ENCODE data around the gene ARAF. TPM values are rescaled to one million over a fixed set of nuclear protein-coding genes. Genes with fewer than 3 reads are reported as not detected.
"Not testable (repeated sequence)": the region's sequence is repeated elsewhere in the genome, so short reads cannot be mapped to it uniquely, and the experiment has no call there.

The ARAF gene
- 56.2 and 60.7 TPM in 2 replicates for total RNA-seq (ENCODE audit: low replicate concordance)
- long read RNA-seq, partial matches to known transcripts: 3 of 7 reads
- long read RNA-seq, other reads (novel, unspliced or antisense): 0 of 7 reads

- peaks cover 10% of the 10 kb centered on the region for H3K36me3 Mint-ChIP-seq
- H3K9me3 Mint-ChIP-seq: no peaks in the 10 kb centered on the region
- no peaks in the 10 kb centered on the region for H3K27me3 Mint-ChIP-seq
- peak; percentile 93 for DNase-seq (ENCODE audit: extremely low spot score, unreplicated experiment)
- peak within 1 kb of the TSS; percentile 97 for H3K4me3 Mint-ChIP-seq
- TF ChIP-seq CTCF (conservative IDR thresholded peaks at IDR 0.05): no peak
- peaks cover 23% of the 10 kb centered on the region for H3K4me1 Mint-ChIP-seq (ENCODE audit: unreplicated experiment)
- peak within 1 kb of the TSS; percentile 99 for H3K27ac Mint-ChIP-seq
These were observed at the start of gene ARAF for GRCh38 chrX:47560934-47561658. Gene ARAF (plus strand): TSS chrX:47561205. CDS start chrX:47562968, 1,763 bp downstream.

- not testable (repeated sequence) for H3K9me3 Mint-ChIP-seq; H3K4me1 Mint-ChIP-seq (ENCODE audit: unreplicated experiment); H3K27ac Mint-ChIP-seq; DNase-seq (ENCODE audit: extremely low spot score, unreplicated experiment); H3K36me3 Mint-ChIP-seq
- Mint-ChIP-seq H3K27me3 (peaks cover 16% of the 10 kb centered on the region), H3K4me3 (peak overlapping the region; percentile 74)
These were observed 48.6 kb upstream of the ARAF start for GRCh38 chrX:47512383-47512782.

GRCh38 chrX:47513034-47513965, 47.7 kb upstream of the ARAF start:
- not testable (repeated sequence) for H3K9me3 Mint-ChIP-seq; H3K36me3 Mint-ChIP-seq; DNase-seq (ENCODE audit: extremely low spot score, unreplicated experiment); H3K4me1 Mint-ChIP-seq (ENCODE audit: unreplicated experiment)
- H3K27ac Mint-ChIP-seq: peak overlapping the region; percentile 6
- peak overlapping the region; percentile 86 for H3K4me3 Mint-ChIP-seq
- H3K27me3 Mint-ChIP-seq: peaks cover 16% of the 10 kb centered on the region

- no peak for TF ChIP-seq CTCF (conservative IDR thresholded peaks at IDR 0.05)
- Mint-ChIP-seq H3K27ac (no peak overlapping the region), H3K4me3 (peak overlapping the region; percentile 30), H3K36me3 (no peaks in the 10 kb centered on the region), H3K4me1 (ENCODE audit: unreplicated experiment) (peaks cover 5% of the 10 kb centered on the region), H3K27me3 (peaks cover 16% of the 10 kb centered on the region), H3K9me3 (no peaks in the 10 kb centered on the region)
- DNase-seq (ENCODE audit: extremely low spot score, unreplicated experiment): no peak
These were observed 46.3 kb upstream of the ARAF start for GRCh38 chrX:47514533-47515235.

GRCh38 chrX:47515941-47516665, 44.9 kb upstream of the ARAF start:
- Mint-ChIP-seq H3K27me3 (peaks cover 16% of the 10 kb centered on the region), H3K4me3 (no peak overlapping the region), H3K36me3 (no peaks in the 10 kb centered on the region), H3K4me1 (ENCODE audit: unreplicated experiment) (peaks cover 5% of the 10 kb centered on the region), H3K27ac (no peak overlapping the region), H3K9me3 (no peaks in the 10 kb centered on the region)
- no peak for DNase-seq (ENCODE audit: extremely low spot score, unreplicated experiment)
- TF ChIP-seq CTCF (conservative IDR thresholded peaks at IDR 0.05): no peak

- Mint-ChIP-seq H3K27ac (no peak overlapping the region), H3K27me3 (peaks cover 12% of the 10 kb centered on the region), H3K36me3 (no peaks in the 10 kb centered on the region), H3K4me1 (ENCODE audit: unreplicated experiment) (peaks cover 5% of the 10 kb centered on the region), H3K4me3 (no peak overlapping the region), H3K9me3 (no peaks in the 10 kb centered on the region)
- no peak for TF ChIP-seq CTCF (conservative IDR thresholded peaks at IDR 0.05)
- no peak for DNase-seq (ENCODE audit: extremely low spot score, unreplicated experiment)
These were observed 42.9 kb upstream of the ARAF start for GRCh38 chrX:47518144-47518543.

Measured in type B pancreatic cell (in vitro differentiated cells).